NCI-H748 (cell line): ENCODE results near the gene SPN.
"Not testable (repeated sequence)": the region's sequence is repeated elsewhere in the genome, so short reads cannot be mapped to it uniquely, and the experiment has no call there.

ENCODE experiments used
- DNase-seq: peaks from one replicate; lab custom pipeline; 2025; ENCODE audit not compliant: unreplicated experiment; lab: John Stamatoyannopoulos, UW

Gene SPN

GRCh38 chr16:29675811-29676643, 13.0 kb downstream of the SPN start:
- peak; percentile 2 for DNase-seq

GRCh38 chr16:29676989-29677785, 14.1 kb downstream of the SPN start:
- no peak for DNase-seq

GRCh38 chr16:29678691-29679267, 15.7 kb downstream of the SPN start, which contains the start of gene QPRT:
Gene QPRT (plus strand): TSS chr16:29679180. CDS start chr16:29679198, 18 bp downstream.
- no peak for DNase-seq

- no peak for DNase-seq
Observed at GRCh38 chr16:29680180-29680598, 17.1 kb downstream of the SPN start.

- DNase-seq = no peak
Observed at GRCh38 chr16:29683543-29684090, 20.6 kb downstream of the SPN start.

- DNase-seq = no peak
Observed at GRCh38 chr16:29684679-29685078, 21.6 kb downstream of the SPN start.

- DNase-seq = no peak
Observed at GRCh38 chr16:29686740-29687332, 23.8 kb downstream of the SPN start.

GRCh38 chr16:29687755-29688154, 24.7 kb downstream of the SPN start:
- no peak for DNase-seq

GRCh38 chr16:29688172-29688571, 25.1 kb downstream of the SPN start:
- no peak for DNase-seq

GRCh38 chr16:29689490-29690351, 26.7 kb downstream of the SPN start:
- not testable (repeated sequence) for DNase-seq

- not testable (repeated sequence) for DNase-seq
Observed at GRCh38 chr16:29692606-29693005, 29.6 kb downstream of the SPN start.

- no peak for DNase-seq
Observed at GRCh38 chr16:29694384-29695195, 31.5 kb downstream of the SPN start.

GRCh38 chr16:29695675-29696074, 32.6 kb downstream of the SPN start:
- not testable (repeated sequence) for DNase-seq

- DNase-seq = no peak
Observed at GRCh38 chr16:29696881-29697331, 33.9 kb downstream of the SPN start.

GRCh38 chr16:29697391-29697790, 34.3 kb downstream of the SPN start:
- no peak for DNase-seq

- DNase-seq = no peak
Observed at GRCh38 chr16:29698042-29698441, 35.0 kb downstream of the SPN start.

- no peak for DNase-seq
Observed at GRCh38 chr16:29698484-29699323, 35.7 kb downstream of the SPN start.
